Measurements from ENCODE around the gene IL1RL1.
A peak's percentile ranks its signal among the peaks of the same experiment; 100 is the strongest.

IL1RL1 gene

GRCh38 chr2:102335871-102336366 is 24.6 kb downstream of the IL1RL1 start:
- DNase-seq: no peak

DNA sequence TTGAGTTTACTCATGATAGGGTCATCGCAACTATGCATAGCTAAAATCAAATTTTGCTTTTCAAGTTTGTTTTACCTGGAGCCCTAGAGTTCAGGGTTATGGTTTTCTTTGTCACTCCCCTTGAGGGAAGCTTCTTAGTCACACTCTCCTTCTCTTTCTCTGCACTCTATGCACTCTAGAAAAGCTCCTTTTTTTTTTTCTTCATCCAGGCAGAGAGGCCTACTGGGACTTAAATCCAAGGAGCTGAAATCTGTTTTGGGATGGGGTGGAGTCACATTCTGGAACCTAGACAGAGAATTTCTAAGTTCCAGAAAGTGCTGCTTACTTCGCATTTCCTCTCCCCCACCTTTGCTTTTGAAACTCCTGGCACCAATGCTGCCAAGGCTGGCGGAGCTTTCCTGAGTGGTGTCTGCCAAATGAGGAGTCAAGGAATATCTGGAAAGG is 25.2 kb downstream of the IL1RL1 start:
- DNase-seq: no peak

GRCh38 chr2:102337012-102337411 is 25.6 kb downstream of the IL1RL1 start:
- no peak for DNase-seq

DNA sequence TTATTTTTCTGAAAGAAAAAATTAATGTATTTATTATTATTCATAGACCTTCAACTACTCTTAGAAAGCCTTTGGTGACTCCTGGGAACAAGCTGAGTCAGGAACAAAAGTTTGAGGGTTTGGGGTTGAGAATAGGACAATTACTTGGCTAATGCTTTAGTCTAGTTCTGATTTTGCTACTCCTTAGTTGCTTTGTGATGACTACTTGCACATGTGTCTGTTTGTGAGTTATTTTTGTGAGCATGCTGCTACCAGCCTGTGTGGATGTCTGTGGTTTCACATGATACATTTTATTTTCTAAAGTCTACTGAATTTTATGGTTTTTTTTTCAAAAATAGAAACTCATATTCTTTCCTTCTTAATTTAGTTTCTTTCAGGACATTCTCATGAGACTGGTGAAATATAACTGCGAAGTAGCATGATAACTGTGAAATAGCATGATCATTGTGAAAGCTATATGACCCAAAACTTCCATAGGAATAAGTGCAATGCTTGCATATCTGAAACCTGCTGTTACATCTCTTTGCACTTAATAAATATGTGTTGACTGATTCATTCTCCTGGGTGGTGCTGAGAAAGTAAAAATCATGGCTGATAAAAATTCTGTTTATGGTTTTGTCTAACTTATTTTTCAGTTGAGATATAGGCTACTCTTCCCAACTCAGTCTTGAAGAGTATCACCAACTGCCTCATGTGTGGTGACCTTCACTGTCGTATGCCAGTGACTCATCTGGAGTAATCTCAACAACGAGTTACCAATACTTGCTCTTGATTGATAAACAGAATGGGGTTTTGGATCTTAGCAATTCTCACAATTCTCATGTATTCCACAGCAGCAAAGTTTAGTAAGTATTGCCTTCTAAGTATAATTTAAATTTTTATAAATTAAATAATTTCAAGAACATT is 26.4 kb downstream of the IL1RL1 start:
- DNase-seq: no peak

DNA sequence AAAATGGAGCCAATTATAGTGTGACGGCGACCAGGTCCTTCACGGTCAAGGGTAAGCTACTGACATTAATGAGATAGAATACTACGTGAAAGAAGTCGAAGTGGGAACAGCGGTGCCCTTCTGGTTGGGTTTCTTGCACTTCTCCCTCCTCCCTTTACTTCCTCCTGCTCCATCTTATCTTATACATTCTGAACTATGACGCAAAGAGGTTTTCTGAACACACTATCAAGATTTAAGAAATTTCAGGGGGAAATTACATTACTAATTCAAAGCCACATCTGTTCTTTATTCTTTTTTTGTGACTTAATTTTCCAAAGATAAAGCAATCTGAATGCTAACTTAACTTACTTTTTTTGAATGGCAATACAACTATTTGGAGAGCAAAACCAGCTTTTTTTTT is 29.4 kb downstream of the IL1RL1 start:
- DNase-seq: no peak

- no peak for DNase-seq
Observed at GRCh38 chr2:102342888-102343287, 31.5 kb downstream of the IL1RL1 start.

DNA sequence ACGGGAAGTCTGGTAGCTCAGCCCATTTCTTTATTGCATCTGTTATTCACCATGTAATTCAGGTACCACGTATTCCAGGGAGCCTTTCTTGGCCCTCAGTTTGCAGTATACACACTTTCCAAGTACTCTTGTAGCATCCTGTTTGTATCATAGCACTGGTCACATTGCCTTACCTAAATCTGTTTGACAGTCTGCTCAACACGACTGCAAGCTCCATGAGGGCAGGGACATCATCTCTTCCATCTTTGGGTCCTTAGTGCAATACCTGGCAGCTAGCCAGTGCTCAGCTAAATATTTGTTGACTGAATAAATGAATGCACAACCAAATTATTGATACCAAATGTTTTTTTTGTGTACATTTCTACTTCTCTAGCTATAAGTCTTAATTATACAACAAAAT is 33.0 kb downstream of the IL1RL1 start:
- no peak for DNase-seq

- DNase-seq: no peak
Observed at GRCh38 chr2:102345329-102345920, 34.1 kb downstream of the IL1RL1 start.

DNA sequence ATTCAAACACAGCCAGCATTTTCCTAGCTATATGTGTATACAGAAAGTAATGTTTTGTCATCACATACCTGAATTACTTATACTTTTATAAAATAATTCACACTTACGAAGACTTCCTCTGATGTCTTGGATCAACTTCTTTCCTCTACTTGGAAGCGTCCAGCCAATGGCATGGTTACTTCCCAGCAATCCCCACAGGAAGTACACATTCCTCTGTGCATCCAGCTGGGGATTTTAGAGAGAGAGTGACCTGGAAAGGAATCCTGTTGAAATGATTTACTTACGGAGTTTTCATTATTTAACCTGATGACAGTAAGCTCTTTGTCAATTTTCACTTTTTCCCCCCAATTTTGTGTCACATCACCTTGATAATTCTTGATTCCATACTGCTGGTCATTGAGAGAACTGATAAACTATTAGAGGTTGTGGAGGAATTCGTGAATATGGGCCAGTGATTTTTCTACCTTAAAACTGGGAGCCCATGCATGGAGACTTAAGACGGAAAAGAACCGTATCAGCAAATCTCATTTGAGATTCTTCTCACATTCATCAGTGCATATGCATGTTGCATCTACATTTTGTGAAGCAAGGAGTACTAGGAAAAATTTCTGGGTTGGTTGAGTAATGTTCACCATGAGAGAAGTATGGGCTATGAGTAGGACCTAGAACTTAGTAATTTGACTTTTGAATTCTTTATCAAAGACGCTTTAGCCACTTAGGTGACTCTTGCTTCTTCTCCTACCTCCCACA is 35.2 kb downstream of the IL1RL1 start:
- no peak for DNase-seq

GRCh38 chr2:102350137-102350793 is 38.9 kb downstream of the IL1RL1 start:
- DNase-seq: no peak

- peak in 46 of 56 donors; percentile 2 to 70 (median 20) for DNase-seq
Observed at GRCh38 chr2:102355526-102356380, 44.4 kb downstream of the IL1RL1 start, which contains the start of gene IL18R1. IL18R1 (plus strand) TSS chr2:102355796; CDS start chr2:102362661, 6,865 bp downstream.

DNA sequence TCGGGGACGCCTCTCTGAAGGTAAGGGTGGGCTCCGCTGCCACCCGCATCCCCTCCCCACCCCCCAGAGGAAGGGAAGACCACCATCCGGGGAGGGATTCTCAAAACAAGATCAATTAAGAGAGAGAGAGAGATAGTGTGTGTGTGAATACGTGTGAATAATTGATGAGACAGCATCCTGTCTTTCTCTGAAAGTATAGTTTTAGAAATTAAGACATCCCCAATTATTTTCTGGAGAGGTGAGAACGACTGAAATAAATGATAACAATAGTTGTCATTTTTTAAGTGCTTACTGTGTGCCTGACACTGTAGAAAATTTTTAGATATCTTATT is 45.0 kb downstream of the IL1RL1 start:
- no peak for DNase-seq

DNA sequence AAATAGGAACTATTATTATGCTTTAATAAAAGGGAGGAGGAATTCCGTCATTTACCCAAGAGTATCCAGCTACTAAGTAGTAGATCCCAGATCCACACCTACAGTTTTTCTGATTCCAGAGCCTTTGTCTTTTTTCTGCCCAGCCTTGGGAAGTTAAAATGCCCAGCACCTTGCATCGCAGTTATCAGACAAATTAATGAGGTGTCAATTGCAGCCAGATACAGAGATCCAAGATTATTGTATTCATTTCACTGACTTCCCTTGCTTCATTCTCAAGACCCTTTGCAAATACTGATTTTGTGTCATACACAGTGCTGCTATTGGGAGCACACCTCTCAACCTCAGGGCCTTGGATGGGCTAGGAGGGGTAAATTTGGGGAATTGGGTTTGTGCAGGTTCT is 45.4 kb downstream of the IL1RL1 start:
- no peak for DNase-seq

DNA sequence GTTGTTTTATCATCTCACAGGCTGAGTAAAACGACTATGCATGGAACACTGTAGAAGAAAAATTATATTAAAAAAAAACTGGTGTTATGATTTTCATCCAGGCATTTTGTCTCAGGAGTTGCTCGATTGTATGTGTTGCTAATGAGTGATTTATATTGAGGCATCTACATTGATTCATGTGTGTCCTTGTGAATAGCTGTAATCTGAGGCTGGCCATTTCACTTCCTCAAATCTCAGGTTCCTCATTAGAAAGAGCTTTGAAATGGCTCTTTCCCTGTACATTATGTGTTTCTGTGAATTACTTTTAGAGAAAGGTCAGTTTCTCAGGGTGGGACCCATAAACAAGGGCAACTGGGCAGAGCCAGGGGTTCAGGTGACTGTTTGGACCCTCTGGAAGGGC is 46.6 kb downstream of the IL1RL1 start:
- DNase-seq: no peak

DNA sequence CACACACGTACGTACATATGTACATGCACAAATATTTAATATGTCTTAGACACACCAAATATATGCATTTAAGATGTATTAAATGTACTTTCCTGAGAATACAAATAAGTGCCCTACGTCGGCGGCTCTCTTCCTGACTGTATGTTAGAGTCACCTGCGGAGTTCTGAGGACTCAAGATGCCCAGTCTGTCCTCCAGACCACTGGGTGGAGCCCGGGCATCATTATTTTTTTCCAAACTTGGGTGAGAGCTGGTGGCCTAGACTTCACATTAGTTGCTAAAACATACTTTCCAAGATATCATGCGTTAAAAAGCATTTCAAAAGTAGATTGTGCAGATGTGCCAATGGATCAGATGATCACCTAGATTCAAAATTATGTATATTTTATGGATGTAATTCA is 47.1 kb downstream of the IL1RL1 start:
- no peak for DNase-seq

DNA sequence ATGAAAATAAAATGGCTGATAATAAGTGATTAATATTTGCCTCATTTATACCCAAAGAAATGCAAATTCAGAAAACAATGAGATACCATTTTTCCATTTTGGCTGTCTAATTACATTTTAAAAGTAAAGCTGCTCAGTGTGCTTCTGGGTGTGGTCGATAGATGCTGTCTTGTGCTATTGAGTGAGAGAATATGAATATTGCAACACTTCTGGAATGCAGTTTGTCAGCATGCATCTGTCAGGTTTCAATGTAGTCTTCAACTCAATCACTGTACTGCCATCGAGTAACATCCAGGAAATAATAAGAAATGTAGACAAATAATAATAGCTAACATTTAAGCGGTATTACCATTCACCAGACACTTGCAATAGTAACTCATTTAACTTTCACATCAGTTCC is 48.2 kb downstream of the IL1RL1 start:
- no peak for DNase-seq

DNA sequence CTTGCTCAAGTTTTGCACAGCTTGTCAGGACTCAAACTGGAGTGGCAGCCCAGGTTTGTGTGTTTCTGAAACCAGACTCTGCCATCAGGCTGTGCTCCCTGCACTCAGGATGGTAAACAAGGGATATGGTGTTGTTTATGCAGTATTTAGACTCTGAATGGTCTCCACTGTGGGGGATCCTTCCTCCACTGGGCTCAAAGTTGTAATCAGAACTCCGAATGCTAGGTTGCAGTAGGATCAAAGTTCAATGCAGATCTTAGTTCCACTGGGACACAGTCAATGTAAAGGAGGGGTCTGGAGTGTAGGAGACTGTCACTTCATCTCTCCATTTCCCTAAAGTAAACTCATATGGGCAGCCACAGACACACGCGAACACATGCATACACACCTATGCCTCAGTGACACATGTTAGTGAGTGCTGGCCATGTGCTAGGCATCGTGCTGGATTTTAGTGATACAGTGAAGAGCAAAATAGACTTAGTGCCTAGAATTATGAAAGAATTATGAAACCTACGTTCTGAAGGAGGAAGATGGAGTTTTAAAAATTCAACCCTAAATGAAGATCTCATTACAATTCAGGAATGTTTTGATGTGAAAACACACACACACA is 50.4 kb downstream of the IL1RL1 start:
- no peak for DNase-seq

DNA sequence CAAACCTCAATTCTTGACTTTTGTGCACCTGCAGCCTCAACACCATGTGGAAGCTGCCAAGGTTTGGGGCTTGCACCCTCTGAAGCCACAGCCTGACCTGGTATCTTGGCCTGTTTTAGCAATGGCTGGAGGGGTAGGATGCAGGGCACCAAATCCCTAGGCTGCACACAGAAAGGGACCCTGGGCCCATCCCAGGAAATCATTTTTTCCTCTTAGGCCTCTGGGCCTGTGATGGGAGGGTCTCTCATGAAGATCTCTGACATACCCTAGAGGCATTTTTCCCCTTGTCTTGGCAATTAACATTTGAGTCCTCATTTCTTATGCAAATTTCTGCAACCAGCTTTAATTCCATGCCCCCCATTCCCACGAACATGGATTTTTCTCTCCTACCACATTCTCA is 54.4 kb downstream of the IL1RL1 start:
- DNase-seq: no peak

DNA sequence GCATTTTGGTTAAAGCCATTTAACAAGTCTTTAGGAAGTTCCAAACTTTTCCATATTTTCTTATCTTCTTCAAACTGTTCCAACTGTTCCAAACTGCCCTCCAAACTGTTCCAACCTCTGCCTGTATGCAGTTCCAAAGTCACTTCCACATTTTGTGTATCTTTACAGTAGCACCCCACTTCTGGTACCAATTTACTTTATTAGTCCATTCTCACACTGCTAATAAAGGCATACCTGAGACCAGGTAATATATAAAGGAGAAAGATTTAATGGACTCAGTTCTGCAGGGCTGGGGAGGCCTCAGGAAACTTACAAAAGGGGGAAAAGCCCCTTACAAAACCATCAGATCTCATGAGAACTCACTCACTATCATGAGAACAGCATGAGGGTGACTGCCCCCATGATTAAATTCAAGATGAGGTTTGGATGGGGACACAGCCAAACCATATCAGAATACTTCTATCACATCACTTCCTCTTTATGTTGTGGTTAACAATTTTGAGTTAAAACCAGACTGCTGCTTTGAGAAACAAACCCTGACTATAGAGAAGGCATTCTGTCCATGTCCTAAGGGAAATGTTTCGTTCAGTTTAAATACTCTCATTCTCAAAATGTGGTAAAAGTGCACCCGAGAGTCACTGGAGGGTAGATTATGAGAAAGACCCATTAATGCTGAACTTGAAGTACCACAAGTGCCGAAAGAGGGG is 55.2 kb downstream of the IL1RL1 start:
- DNase-seq: no peak

Measured in amygdala (tissue), 56 donors.